ENCODE measurements around the gene CEP72.
"Not testable (repeated sequence)": the region's sequence is repeated elsewhere in the genome, so short reads cannot be mapped to it uniquely, and the experiment has no call there.

DNA sequence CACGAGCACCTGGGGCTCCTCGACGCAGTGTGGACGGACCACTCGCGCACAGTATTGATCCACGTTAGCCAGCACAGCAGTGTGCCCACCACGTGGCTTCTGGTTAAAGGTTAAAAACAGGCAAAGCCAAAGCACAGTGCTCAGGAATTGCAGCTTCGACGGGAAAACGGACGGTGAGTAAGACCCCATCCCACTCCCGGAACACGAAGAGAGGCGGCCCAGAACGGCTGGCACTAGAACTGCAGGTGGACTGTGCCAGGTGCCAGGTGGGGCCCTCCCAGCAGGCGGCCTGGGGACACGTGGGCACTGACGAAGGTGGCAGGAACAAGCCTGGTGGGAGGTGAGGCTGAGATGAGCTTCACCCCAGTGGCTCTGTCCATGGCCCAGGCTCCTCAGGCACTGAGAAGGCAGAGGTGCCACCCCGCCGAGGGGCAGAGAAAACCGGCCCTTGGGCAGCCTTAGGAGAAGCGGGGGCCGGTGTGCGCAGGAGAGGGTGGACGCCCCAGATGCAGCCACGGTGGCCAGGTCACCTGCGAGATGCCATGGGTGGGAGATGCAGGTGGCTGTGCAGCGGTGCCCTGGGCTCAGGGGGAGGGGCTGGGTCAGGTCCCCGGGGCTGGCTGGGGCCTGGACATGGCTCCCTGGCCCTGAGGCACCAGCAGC is 76.3 kb downstream of the CEP72 start:
- TF ChIP-seq, protein P1, sequence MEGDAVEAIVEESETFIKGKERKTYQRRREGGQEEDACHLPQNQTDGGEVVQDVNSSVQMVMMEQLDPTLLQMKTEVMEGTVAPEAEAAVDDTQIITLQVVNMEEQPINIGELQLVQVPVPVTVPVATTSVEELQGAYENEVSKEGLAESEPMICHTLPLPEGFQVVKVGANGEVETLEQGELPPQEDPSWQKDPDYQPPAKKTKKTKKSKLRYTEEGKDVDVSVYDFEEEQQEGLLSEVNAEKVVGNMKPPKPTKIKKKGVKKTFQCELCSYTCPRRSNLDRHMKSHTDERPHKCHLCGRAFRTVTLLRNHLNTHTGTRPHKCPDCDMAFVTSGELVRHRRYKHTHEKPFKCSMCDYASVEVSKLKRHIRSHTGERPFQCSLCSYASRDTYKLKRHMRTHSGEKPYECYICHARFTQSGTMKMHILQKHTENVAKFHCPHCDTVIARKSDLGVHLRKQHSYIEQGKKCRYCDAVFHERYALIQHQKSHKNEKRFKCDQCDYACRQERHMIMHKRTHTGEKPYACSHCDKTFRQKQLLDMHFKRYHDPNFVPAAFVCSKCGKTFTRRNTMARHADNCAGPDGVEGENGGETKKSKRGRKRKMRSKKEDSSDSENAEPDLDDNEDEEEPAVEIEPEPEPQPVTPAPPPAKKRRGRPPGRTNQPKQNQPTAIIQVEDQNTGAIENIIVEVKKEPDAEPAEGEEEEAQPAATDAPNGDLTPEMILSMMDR (IDR thresholded peaks at IDR 0.05) = not testable (repeated sequence)
- TF ChIP-seq POLR2AphosphoS5 (IDR thresholded peaks at IDR 0.05; ENCODE audit: insufficient read depth in 1 of 2, low read depth in 1 of 2); POLR2A (IDR thresholded peaks at IDR 0.05): not testable (repeated sequence)
